SK-MEL-5 (cell line): ENCODE measurements around the gene SDF2L1. TPM values are rescaled to one million over a fixed set of nuclear protein-coding genes. Genes with fewer than 3 reads are reported as not detected.
"Not testable (repeated sequence)": the region's sequence is repeated elsewhere in the genome, so short reads cannot be mapped to it uniquely, and the experiment has no call there.

Experiments used
- DNase-seq: peaks from one replicate; pipeline ENCODE4 v3.0.0-alpha.2; 2016; ENCODE audit warnings: low read depth, low spot score
- in situ Hi-C: cut with HindIII; loops from 2 replicates; pipeline ENCODE4 v1.10.0; 2016; ENCODE audit warnings: low sequenced_read_pairs, high pct_unique_total_duplicates, low pct_unique_long_range_greater_than_20kb
- total RNA-seq: library from RNA; depleted of rRNA; stranded (reverse); fragments of >200 nt; shearing (Covaris generic); gene quantifications from 2 replicates; pipeline ENCODE4 v1.2.3, GENCODE V29; 2014

SDF2L1 gene
- total RNA-seq, 1 experiment from 2014 or later: 146 TPM

GRCh38 chr22:21674638-21675245 is 32.6 kb downstream of the SDF2L1 start:
- no peak for DNase-seq
- in situ Hi-C loops: no loop called here

GRCh38 chr22:21677606-21678443 is 35.7 kb downstream of the SDF2L1 start:
- in situ Hi-C loops: no loop called here
- no peak for DNase-seq

GRCh38 chr22:21678842-21679241 is 36.7 kb downstream of the SDF2L1 start:
- in situ Hi-C loops, DNase-seq: not testable (repeated sequence)

- in situ Hi-C loops: no loop called here
- DNase-seq: no peak
Observed at GRCh38 chr22:21679383-21679782, 37.3 kb downstream of the SDF2L1 start.

GRCh38 chr22:21680830-21681565 is 38.9 kb downstream of the SDF2L1 start:
- no peak for DNase-seq
- in situ Hi-C loops: no loop called here

GRCh38 chr22:21681566-21682370 is 39.7 kb downstream of the SDF2L1 start:
- no peak for DNase-seq
- in situ Hi-C loops: no loop called here

- in situ Hi-C loops: no loop called here
- no peak for DNase-seq
Observed at GRCh38 chr22:21682385-21683175, 40.5 kb downstream of the SDF2L1 start.

GRCh38 chr22:21683401-21683811 is 41.3 kb downstream of the SDF2L1 start:
- DNase-seq: no peak
- in situ Hi-C loops: no loop called here

GRCh38 chr22:21684492-21685163 is 42.5 kb downstream of the SDF2L1 start:
- no peak for DNase-seq
- in situ Hi-C loops: no loop called here

GRCh38 chr22:21685164-21685513 is 43.0 kb downstream of the SDF2L1 start:
- in situ Hi-C loops: no loop called here
- no peak for DNase-seq

- no peak for DNase-seq
- in situ Hi-C loops: no loop called here
Observed at GRCh38 chr22:21686193-21686608, 44.1 kb downstream of the SDF2L1 start.

GRCh38 chr22:21686634-21687393 is 44.7 kb downstream of the SDF2L1 start:
- in situ Hi-C loops: no loop called here
- DNase-seq: no peak

- DNase-seq: no peak
- in situ Hi-C loops: no loop called here
Observed at GRCh38 chr22:21687685-21688259, 45.7 kb downstream of the SDF2L1 start.

GRCh38 chr22:21688341-21688705 is 46.2 kb downstream of the SDF2L1 start:
- in situ Hi-C loops: no loop called here
- DNase-seq: no peak

- in situ Hi-C loops: no loop called here
- no peak for DNase-seq
Observed at GRCh38 chr22:21688706-21689381, 46.7 kb downstream of the SDF2L1 start.
